HG03439 (cell line): Measurements from ENCODE around the gene NTM.

ENCODE experiments used
- ATAC-seq: cut with Tn5 transposase; IDR thresholded peaks from one replicate; pipeline ENCODE4 v1.9.1; 2021; ENCODE audit warnings: mild to moderate bottlenecking, moderate library complexity; ENCODE audit not compliant: unreplicated experiment

NTM gene

DNA sequence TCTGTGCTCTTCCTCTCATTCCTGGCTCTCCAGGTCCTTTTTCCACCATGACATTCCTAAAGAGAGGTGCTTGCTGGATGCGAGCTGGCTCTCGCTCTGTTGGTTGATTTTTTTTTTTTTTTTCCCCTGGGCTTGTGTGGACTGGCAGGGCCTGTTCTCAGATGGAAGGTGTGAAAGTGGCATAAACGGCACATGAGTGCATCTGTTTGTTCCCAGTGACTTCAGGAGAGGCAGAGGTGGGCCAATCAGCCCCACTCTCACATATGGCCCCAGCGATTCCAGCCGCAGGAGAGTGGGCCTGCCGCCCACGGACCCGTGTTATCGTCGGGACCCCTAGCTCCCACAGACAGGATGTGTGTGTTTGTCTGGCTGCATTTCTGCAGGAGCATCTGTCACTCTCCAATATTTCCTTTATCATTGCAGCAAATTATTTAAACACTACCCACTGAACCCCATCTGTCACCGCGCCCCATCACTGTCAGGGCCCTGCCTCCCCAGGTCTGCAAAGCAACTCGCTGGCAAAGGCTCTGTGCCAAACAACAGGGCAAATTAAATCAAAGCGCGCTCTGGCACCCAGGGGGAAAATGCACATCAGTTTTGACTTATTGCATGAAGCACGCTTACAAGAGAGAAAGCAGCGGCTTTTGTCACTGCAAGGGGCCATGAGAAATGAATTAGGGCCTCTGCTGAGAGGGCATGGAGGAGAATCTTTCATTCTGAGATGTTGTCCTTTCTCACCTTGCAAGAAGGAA, 886.3 kb downstream of the NTM start:
- no peak for ATAC-seq

DNA sequence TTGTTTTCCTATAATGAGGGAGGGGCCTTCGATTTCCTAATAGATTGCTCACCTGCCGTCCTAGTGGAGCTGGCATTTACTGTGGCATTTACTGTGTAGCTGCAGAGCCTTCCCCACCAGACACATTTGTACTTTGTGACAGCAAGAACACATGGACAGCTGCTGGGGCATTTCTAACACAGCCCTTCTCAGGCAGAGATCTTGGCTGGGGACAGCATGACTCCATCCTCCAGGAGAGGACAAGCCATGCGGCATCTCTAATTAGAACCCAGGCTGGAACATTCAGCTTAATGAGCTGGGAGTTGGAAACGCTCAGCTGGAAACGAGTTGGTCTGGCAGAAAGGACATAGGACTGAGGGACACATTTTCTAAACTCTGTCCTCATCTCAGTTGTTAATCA, 887.5 kb downstream of the NTM start:
- no peak for ATAC-seq

- no peak for ATAC-seq
Observed at GRCh38 chr11:132258875-132259274, 888.5 kb downstream of the NTM start.

DNA sequence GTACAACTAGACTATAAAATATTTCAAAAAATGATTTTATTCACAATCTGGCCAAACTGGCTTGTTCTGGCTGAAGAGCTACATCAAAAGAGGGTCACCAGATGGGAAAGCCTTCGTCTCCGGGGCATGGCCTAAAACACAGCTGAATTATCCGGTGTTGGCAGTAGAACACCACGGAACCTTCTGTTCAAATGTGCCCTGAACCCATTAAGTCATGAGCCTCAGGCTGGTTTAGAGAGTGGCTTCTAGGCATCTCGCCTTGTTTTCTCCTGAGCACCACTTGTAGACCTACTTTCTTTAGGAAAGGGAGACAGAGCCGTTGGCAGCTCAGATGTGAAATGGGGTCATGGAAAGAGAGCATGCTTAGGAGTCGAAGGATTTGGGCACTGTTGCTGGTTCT, 890.2 kb downstream of the NTM start:
- ATAC-seq, result no peak

DNA sequence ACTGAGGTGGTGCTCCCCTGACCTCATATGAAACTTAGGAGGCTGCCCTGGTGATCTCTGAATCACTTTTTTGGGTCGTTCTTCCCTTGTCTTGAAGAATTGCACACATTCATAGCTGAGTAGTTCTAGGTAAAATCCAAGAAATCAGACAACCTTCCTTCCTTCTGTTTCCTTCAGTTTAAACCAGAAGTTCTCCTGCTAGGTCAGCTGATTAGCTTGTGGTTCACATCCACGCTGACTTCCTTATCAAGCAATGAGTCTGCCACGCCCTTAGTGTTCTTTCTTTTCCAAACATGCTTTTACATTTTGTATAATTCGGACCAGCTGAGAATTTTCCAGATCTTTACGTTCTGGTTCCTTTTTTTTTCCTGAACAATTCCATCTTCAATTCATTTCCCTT, 892.8 kb downstream of the NTM start:
- no peak for ATAC-seq

DNA sequence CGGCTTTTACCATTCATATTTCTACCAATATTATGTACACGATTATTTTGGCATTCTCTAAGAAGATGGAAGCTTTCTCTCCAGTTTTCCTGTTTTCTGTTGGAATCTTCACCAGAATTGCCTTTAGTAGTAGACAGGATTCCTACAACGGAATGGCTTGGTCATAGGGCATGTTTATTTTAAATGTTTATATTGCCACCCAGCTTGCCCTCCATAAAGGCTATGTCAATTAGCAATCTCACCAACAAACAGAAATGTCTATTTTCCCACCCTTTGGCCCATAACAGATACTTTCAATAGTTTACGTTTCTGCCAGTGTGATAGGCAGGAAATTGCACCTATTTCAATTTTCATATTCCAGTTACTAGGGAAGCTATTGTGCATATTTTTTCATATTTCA, 893.5 kb downstream of the NTM start:
- no peak for ATAC-seq

GRCh38 chr11:132264616-132265015, 894.2 kb downstream of the NTM start:
- ATAC-seq, result no peak

DNA sequence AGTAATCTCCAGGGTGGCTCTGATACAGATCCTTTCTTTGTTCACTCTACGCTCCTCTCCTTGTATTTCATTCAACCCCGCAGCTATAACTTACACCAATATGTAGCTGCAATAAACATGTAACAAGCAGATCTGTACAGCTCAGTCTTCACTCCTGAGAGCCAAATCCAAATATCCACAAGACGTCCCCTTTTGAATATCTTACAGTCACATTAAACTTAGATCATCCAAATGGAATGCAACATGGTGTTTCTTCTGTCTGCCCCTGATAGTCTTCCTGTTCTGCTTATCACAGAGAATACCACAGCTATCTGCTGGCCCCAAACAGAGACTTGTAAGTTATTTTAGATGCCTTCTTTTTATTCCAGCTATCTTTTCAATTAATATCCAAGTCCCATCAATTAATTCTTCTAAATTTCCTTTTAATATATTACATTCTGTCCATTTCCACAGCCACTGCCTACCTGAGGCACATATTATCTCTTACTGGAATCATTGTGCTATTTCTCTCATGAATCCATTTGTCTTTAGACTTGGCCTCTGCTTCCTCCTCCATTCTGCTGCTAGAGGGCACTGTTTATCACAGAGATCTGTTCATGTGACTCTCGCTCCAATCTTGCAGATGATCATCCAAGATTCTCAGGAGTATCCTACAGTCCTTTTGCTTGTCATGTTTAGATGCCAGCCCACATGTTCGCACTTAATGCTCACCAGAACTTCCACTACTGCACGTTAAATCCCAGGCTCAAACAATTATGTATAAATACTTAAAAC, 908.6 kb downstream of the NTM start:
- ATAC-seq, result no peak

DNA sequence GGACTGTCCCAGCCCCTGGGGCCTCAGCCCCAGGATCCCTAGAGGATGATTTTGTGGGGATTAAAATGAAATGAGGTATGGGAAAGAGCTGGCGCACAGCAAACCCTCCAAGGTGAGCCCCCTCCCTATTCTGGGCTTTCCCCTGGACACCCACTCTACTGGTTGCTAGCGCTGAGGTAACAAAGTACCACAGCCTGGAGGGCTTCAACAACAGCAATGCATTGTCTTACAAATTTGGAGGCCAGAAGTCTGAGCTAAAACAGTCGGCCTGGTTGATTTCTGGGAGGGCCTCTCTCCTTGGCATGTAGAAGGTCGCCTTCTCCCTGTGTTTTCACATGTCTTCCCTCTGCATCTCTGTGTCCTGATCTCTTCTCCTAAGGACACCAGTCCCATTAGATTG, 913.6 kb downstream of the NTM start:
- no peak for ATAC-seq

DNA sequence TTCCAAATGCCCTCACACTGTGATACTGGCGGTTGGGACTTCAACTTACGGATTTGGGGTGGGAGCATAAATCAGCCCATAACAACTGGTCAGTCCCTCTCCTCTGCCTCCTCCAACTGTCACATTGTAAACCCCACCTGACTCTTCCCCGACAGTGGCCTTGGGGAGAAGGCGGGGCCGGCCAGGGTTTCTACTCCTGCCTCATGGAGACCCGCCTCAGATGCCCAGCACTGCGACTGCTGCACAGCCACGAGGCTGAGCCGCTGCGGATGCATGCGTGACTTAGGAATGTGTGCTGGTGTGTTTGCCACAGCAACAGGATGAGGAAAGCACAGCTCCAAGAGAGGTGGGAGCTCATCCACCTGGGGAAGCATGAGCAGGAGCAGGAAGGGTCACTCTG, 914.2 kb downstream of the NTM start:
- ATAC-seq, result no peak

- no peak for ATAC-seq
Observed at GRCh38 chr11:132285631-132286030, 915.2 kb downstream of the NTM start.

GRCh38 chr11:132286106-132286505, 915.7 kb downstream of the NTM start:
- ATAC-seq, result no peak

DNA sequence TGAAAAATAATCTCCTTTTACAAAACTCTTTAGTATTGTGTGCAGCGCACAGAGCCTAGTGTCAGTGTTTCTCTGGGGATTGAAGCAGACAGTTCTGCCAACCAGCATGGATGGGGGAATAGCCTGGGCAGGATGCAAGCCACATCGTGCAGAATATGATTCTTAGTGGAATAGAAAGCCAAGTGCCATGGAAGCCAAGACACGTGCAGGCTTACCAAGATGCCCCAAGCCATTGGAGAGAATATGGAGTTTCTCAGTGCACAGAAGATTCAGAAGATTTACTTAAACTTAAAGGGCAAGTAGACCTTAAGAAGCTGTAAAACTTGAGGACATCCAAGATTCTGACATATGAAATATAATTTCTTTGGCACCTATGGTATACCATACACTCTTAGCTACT, 917.6 kb downstream of the NTM start:
- ATAC-seq, result no peak

DNA sequence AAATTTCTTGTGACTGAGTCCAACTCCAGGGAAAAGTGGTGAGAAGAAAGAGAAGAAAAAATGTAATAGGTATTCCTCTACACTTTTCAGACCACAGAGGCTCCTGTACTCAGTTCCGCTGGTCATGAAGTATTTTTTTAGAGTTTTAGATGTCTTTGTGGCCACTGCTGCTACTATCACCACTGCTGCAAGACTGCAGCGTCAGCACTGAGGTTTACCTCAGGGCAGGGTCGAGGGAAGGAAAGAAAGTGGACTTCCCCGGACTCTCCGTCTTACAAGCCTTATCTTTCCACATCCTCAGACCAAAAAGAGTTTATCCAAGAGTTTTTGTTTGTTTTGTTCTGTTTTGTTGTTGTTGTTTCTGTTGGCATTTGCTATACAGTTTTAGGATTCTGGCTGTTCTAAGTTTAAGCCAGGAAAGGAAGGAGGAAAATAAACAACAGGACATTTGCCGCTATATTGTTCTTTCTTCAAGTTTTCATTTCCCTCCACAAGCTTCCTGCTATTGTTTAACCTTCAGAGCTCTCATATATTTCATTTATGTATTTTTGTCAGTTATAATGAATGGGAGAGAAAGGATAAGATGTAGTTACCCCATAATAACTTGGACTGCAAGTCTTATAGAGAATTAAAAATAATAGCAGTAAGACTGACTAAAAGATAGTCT, 919.3 kb downstream of the NTM start:
- ATAC-seq, result no peak

- ATAC-seq, result no peak
Observed at GRCh38 chr11:132293586-132293985, 923.2 kb downstream of the NTM start.

- ATAC-seq, result no peak
Observed at GRCh38 chr11:132296946-132297610, 926.7 kb downstream of the NTM start.

- ATAC-seq, result no peak
Observed at GRCh38 chr11:132298357-132298756, 927.9 kb downstream of the NTM start.

- ATAC-seq, result no peak
Observed at GRCh38 chr11:132300283-132300682, 929.9 kb downstream of the NTM start.

GRCh38 chr11:132301465-132301864, 931.0 kb downstream of the NTM start:
- ATAC-seq, result no peak

GRCh38 chr11:132301900-132302299, 931.5 kb downstream of the NTM start:
- no peak for ATAC-seq

DNA sequence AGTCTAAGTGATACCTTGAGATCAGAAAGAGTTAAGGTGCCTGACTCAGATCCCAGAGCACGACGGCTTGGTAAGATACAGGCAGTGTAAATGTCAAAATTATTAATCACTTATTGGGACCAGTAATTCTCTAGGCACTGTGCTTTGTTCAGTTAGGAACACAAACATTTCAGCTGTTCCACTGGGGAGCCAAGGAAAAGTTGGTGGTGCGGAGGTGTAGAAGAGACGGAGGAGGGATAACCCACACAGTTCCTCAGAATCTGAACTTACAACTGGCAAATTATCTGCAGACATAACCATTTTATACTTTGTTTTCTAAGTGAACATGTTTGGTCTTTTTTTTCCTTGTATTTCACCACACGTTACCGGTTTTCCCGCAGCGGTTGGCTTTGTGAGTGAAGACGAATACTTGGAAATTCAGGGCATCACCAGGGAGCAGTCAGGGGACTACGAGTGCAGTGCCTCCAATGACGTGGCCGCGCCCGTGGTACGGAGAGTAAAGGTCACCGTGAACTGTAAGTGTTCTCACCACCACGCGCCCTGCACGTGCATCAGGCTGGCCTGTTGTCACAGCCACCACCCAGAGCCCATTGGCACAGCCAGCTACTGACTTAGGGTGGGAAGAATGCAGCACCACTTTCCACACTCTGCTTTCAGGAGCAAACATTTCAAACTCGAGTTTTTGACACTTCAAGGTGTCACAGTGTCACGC, 937.0 kb downstream of the NTM start:
- ATAC-seq, result no peak
